Mesodermal cell (in vitro differentiated cells): ENCODE data around the gene SRSF10.
A peak's percentile ranks its signal among the peaks of the same experiment; 100 is the strongest.
"Not testable (repeated sequence)": the region's sequence is repeated elsewhere in the genome, so short reads cannot be mapped to it uniquely, and the experiment has no call there.

Source experiments
- H3K27ac ChIP-seq: 2 replicates; pipeline ENCODE4 v1.7.0; 2013; ENCODE audit warnings: mild to moderate bottlenecking, low read depth, low read length, moderate library complexity; ENCODE audit not compliant: severe bottlenecking
- H3K36me3 ChIP-seq: 2 replicates; pipeline ENCODE4 v1.7.1; 2013; ENCODE audit warnings: mild to moderate bottlenecking, low read length, moderate library complexity; ENCODE audit not compliant: control insufficient read depth, insufficient read depth
- H3K4me1 ChIP-seq: one replicate; pipeline ENCODE4 v1.7.1; 2013; ENCODE audit warnings: mild to moderate bottlenecking, low read length; ENCODE audit not compliant: insufficient read depth, control insufficient read depth, poor library complexity, severe bottlenecking
- H3K4me3 ChIP-seq: 2 replicates; pipeline ENCODE4 v1.7.0; 2013; ENCODE audit warnings: low read length, control low read depth, mild to moderate bottlenecking; ENCODE audit not compliant: insufficient read depth, poor library complexity, severe bottlenecking; ENCODE audit errors: extremely low read depth
- H3K9me3 ChIP-seq: 2 replicates; pipeline ENCODE4 v1.7.1; 2013; ENCODE audit warnings: mild to moderate bottlenecking, low read length, moderate library complexity; ENCODE audit not compliant: control insufficient read depth
- WGBS, 2 experiments: methylation state at CpG; one replicate each; pipeline ENCODE4 v1.1.5; 2013; ENCODE audit warnings: missing lambda C conversion rate in 2 of 2; ENCODE audit not compliant: insufficient coverage in 2 of 2; 5-methylcytosine and 5-hydroxymethylcytosine counted together

The SRSF10 gene

GRCh38 chr1:23967871-23968270, 12.3 kb downstream of the SRSF10 start:
- Histone ChIP-seq H3K4me1 (peaks cover 4% of the 10 kb centered on the region), H3K4me3 (no peak overlapping the region), H3K27ac (no peak overlapping the region), H3K9me3 (no peaks in the 10 kb centered on the region), H3K36me3 (peaks cover 55% of the 10 kb centered on the region)
- WGBS, 2 experiments: 100% methylated on average over 1 of the region's 2 CpGs; no CpG with 5 or more reads in 1 of the 2 experiments

DNA sequence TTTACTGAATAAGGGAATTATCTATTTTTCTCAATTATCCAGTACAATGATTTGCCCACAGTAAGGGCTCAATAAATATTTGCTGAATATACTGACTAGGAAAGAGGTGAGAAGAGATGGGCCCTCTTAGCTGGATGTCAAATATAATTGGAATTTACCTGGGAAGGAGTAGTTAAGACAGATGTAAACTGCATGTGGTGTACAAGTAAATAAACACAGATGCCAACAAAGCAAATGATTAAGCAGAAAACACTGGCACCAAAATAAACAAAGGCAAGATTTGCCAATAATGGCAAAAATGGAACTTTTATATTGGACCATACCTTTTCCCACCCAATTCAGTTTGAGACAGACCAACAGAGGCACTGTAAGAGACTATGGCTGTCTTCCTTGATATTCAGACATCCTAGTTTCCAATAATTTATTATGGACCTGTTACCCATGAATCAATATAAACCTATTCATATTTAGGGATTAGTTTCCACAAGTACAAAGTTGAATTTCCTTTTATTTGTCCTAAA, 13.1 kb downstream of the SRSF10 start:
- peaks cover 4% of the 10 kb centered on the region for H3K4me1 ChIP-seq
- peaks cover 50% of the 10 kb centered on the region for H3K36me3 ChIP-seq
- no peak overlapping the region for H3K4me3 ChIP-seq
- H3K9me3 ChIP-seq: no peaks in the 10 kb centered on the region
- H3K27ac ChIP-seq: no peak overlapping the region

DNA sequence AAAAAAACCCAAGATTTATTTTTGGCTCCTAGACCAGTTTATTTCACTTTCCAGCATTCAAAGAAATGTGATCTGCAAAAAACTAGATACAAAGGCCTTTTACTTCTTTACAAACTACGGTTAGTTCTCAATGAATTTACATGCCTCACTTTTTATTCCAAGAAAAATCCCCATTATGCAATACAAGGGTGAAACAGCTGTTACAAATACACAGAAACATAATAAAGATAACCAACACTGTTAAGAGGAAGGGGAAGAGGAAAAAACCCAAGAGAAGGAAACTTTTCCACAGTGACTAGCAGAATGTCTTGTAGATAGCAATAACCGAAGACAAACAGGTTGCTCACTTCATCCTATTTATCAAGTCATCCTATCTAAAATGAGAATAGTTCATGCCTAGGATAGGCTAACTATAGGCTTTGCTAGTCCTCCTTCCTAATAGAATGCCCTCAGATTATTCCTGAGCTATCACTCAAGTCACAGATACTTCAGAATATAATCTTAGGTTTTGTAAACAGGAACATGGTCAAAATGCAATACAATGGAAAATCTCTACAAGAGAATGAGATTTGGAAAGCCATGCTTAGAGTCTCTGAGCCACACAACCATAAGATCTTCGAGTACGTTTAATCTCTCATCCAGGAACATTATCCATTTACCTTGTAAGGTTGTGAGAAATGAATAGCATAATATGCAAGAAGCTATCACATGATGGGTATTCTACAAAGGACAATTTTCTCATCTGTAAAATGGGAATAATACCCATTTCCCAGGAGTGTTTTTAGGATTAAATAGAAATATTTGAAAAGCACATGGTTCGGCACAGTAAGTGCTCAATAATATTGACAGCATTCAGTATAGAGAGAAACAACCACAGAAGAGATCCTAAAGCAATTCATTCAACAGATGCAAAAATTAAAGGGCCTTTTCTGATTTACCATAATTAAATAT, 15.1 kb downstream of the SRSF10 start:
- peaks cover 43% of the 10 kb centered on the region for H3K36me3 ChIP-seq
- no peaks in the 10 kb centered on the region for H3K9me3 ChIP-seq
- WGBS, 2 experiments: 100% methylated on average over 1 of the region's 5 CpGs
- peaks cover 4% of the 10 kb centered on the region for H3K4me1 ChIP-seq
- H3K27ac ChIP-seq: peak overlapping the region; percentile 46
- no peak overlapping the region for H3K4me3 ChIP-seq

GRCh38 chr1:23964235-23964668, 15.9 kb downstream of the SRSF10 start:
- WGBS, 2 experiments: 81 to 100% methylated on average over 2 of the region's 3 CpGs
- H3K27ac ChIP-seq: peak overlapping the region; percentile 46

GRCh38 chr1:23963617-23964234, 16.4 kb downstream of the SRSF10 start:
- Histone ChIP-seq H3K27ac (peak overlapping the region; percentile 46), H3K9me3 (no peaks in the 10 kb centered on the region), H3K4me3 (no peak overlapping the region), H3K36me3 (peaks cover 38% of the 10 kb centered on the region), H3K4me1 (peaks cover 4% of the 10 kb centered on the region)
- WGBS, 2 experiments: no CpG with 5 or more reads among the region's 1 CpG

More at GRCh38 chr1:23964235-23964668, 15.9 kb downstream of the SRSF10 start:
- Histone ChIP-seq H3K4me3 (no peak overlapping the region), H3K9me3 (no peaks in the 10 kb centered on the region), H3K36me3 (peaks cover 38% of the 10 kb centered on the region), H3K4me1 (peaks cover 4% of the 10 kb centered on the region)

DNA sequence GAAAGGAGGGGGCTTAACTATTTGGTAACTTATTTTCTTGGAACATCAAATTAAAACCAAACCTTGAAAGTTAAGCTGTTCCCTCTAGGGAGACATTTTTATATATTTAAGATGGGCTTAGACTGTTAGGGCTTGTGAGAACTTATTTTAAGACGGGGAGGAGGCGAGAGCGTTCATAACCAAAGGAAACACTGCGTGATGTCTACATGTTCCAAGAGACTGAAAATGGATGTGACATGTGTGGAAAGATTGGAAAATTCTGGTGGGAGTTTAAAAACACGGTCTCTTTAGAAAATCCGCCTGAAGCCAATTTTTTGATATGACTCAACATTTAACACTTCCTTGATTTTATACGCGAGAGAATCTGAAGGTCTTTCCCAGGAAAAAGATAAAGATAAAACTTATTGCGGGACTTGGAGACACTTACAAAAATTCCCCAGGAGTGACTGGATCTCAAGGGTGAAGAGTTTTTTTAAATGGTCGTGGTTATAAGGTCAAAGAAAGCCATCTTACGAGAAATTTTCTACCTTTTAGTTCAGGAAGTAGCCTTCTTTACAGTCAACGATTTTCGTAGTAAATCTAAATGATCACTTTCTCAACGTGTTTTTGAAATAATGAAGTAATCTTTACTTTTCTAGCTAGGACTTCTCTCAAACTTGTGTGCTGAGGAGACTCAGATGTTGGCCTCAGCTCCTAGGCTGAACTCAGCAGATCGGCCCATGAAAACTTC, 19.7 kb downstream of the SRSF10 start:
- H3K27ac ChIP-seq: peak overlapping the region; percentile 99
- H3K36me3 ChIP-seq: peaks cover 20% of the 10 kb centered on the region
- peaks cover 4% of the 10 kb centered on the region for H3K4me1 ChIP-seq
- WGBS, 2 experiments: 0% methylated on average over 5 to 8 of the region's 15 CpGs
- H3K9me3 ChIP-seq: no peaks in the 10 kb centered on the region
- H3K4me3 ChIP-seq: peak overlapping the region; percentile 85

GRCh38 chr1:23959461-23960290, 20.5 kb downstream of the SRSF10 start, which contains the start of gene PNRC2:
Gene PNRC2, plus strand, starts transcription at chr1:23959828. Its CDS starts 1,630 bp downstream, at chr1:23961458.
- Histone ChIP-seq H3K9me3 (no peaks in the 10 kb centered on the region), H3K4me1 (peaks cover 10% of the 10 kb centered on the region), H3K27ac (peak within 1 kb of the TSS; percentile 99), H3K4me3 (peak within 1 kb of the TSS; percentile 85), H3K36me3 (peaks cover 16% of the 10 kb centered on the region)
- 0% methylated on average over 57 to 63 of the region's 84 CpGs for WGBS, 2 experiments

DNA sequence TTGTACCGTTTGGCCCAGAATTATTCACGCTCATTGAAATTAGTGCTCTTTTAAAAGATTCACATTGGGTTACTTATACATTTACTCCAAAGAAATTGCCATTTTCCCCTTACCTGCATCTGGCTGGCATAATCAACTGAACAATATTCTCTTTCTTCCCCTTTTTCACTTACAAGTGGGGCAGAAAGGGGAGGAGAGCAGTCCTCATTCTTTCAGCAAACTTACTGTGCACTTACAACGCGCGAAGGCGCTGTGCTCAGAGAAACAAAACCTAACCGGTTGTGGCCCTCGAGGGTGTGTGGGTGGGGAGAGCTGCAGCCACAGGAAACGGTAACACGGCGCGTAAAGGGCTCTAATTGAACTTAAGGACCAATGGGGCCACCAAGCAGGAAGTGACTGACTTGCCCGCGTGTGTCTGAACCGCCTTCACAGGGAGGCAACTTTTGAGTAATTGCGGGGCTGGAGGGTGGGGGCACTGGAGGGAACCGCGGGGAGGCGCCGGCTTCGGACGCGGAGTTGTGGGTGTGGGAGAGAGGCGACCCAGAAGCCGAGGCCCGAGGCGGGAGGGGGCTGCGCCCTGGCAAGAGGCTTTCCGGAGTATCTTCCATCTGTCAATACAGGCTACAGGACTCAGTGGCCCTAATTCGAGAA, 21.2 kb downstream of the SRSF10 start:
- Histone ChIP-seq H3K4me1 (peaks cover 7% of the 10 kb centered on the region), H3K36me3 (peaks cover 16% of the 10 kb centered on the region), H3K27ac (peak overlapping the region; percentile 99), H3K9me3 (no peaks in the 10 kb centered on the region), H3K4me3 (peak overlapping the region; percentile 85)
- 0 to 7% methylated on average over 23 to 24 of the region's 30 CpGs for WGBS, 2 experiments

DNA sequence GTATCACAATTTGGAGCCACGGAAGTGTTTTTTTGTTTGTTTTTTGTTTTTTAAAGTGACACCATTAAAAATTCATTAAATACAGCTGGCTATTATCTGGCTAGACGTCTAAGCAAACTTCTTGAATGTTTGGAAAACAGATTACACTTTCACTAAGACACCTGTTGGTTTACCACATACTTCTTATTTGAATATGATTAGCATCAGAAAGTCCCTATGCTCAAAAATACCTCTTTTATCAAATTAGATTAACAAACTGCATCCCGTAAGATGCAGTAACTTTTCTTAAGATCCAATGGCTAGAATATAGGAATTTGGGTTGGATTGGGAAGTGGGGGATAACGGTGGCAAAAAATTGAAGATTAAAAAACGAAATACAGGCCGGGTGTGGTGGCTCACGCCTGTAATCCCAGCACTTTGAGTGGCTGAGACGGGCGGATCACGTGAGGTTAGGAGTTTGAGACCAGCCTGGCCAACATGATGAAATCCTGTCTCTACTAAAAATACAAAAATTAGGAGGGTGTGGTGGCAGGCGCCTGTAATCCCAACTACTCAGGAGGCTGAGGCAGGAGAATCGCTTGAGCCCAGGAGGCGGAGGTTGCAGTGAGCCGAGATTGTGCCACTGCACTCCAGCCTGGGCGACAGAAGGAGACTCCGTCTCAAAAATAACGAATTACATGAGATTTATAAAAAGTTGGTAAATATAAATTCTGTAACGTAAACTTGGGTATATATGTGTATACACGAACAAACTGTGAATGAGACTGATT, 21.9 kb downstream of the SRSF10 start:
- WGBS, 2 experiments: 82 to 88% methylated on average over 16 to 18 of the region's 19 CpGs
- H3K27ac ChIP-seq: peak overlapping the region; percentile 99
- H3K4me3 ChIP-seq: peak overlapping the region; percentile 85
- H3K36me3 ChIP-seq: peaks cover 16% of the 10 kb centered on the region
- not testable (repeated sequence) for H3K9me3 ChIP-seq, H3K4me1 ChIP-seq
